Duodenal mucosa (tissue), 2 donors: ENCODE data around the gene KRT15.
A peak's percentile ranks its signal among the peaks of the same experiment; 100 is the strongest.

Source experiments
- H3K27ac ChIP-seq: one replicate; pipeline ENCODE4 v1.7.0; 2013; ENCODE audit warnings: low read depth, low read length
- H3K27me3 ChIP-seq, 2 donors: one replicate each; pipeline ENCODE4 v1.7.0; 2013; ENCODE audit warnings: low read length in 2 of 2, control low read depth in 1 of 2; ENCODE audit not compliant: insufficient read depth in 2 of 2, control insufficient read depth in 1 of 2
- H3K36me3 ChIP-seq, 2 donors: one replicate each; pipeline ENCODE4 v1.7.0; 2013; ENCODE audit warnings: low read length in 2 of 2, control low read depth in 1 of 2; ENCODE audit not compliant: insufficient read depth in 2 of 2, control insufficient read depth in 1 of 2
- H3K4me1 ChIP-seq, 2 donors: one replicate each; pipeline ENCODE4 v1.7.0; 2013; ENCODE audit warnings: low read length in 2 of 2, control low read depth in 1 of 2; ENCODE audit not compliant: insufficient read depth in 2 of 2, control insufficient read depth in 1 of 2
- H3K4me3 ChIP-seq, 2 donors: one replicate each; pipeline ENCODE4 v1.7.0; 2013; ENCODE audit warnings: low read length in 2 of 2, low read depth in 1 of 2
- H3K9ac ChIP-seq, 2 donors: one replicate each; pipeline ENCODE4 v1.7.0; 2013; ENCODE audit warnings: low read length in 2 of 2, low read depth in 1 of 2
- H3K9me3 ChIP-seq, 2 donors: one replicate each; pipeline ENCODE4 v1.7.0; 2013; ENCODE audit warnings: low read length in 2 of 2, control low read depth in 1 of 2; ENCODE audit not compliant: control insufficient read depth in 1 of 2

Gene KRT15

DNA sequence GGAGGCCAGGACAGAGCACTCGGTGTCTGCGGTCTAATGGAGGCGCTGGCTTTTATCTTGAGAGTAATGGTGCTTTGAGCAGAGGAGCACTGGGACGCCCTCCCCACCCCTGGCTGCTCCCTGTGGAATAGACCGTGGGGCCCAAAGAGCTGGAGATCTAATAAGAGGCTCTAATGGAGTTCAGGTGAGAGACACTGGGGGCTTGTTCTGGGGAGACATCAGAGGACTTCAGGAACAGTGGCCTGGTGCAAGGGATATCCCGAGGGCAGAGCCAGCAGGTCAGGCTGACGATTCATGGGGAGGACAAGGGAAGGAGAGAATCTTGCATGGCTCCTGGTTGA is 18.9 kb upstream of the KRT15 start:
- Histone ChIP-seq H3K4me1 (peaks cover 16 to 24% of the 10 kb centered on the region in 2 donors), H3K4me3 (no peak overlapping the region), H3K9me3 (no peaks in the 10 kb centered on the region), H3K36me3 (no peaks in the 10 kb centered on the region), H3K9ac (no peak overlapping the region), H3K27me3 (peaks cover 0 to 3% of the 10 kb centered on the region in 2 donors), H3K27ac (no peak overlapping the region)

DNA sequence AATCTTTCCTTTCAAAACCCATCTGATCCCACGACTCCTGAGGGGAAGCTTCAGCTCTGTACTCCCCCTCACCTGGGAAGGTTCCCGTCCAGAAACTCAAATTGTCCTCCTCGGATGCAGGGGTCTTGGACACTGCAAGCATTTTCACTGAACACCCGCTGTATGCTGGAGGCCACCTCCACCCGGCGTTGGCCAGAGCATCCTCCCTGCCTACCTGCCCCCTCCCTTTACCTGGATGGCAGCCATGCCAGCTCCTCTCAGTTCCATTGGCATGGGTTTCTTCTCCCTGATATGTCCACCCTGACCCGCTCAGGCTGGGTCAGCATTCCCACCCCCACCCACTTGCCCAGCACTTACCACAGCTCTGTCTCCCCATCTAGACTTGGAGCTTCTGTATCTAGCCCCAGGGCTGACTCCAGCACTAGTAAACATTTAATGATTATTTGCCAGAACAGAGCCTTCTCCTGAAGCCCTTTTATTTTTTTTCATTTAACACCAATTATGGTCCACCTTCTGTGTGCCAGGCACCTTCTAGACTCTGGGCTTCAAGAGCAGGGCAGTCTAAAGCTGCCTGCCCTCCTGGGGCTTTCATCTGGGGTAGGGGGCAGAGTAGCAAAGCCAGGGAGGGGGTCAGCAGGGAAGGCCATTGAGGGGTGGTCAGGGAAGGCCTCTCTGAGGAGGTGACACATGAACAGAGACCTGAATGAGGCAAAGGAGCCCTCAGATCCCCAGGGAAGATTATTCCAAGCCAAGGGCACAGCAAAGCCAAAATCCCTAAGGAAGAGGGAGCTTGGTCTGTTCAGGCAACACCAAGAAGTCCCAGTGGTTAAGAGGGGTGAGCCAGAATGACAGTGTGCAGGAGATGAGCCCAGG is 18.3 kb upstream of the KRT15 start:
- Histone ChIP-seq H3K27ac (no peak overlapping the region), H3K9me3 (no peaks in the 10 kb centered on the region), H3K36me3 (no peaks in the 10 kb centered on the region), H3K4me3 (no peak overlapping the region), H3K4me1 (peaks cover 16 to 23% of the 10 kb centered on the region in 2 donors), H3K9ac (no peak overlapping the region), H3K27me3 (peaks cover 0 to 3% of the 10 kb centered on the region in 2 donors)

DNA sequence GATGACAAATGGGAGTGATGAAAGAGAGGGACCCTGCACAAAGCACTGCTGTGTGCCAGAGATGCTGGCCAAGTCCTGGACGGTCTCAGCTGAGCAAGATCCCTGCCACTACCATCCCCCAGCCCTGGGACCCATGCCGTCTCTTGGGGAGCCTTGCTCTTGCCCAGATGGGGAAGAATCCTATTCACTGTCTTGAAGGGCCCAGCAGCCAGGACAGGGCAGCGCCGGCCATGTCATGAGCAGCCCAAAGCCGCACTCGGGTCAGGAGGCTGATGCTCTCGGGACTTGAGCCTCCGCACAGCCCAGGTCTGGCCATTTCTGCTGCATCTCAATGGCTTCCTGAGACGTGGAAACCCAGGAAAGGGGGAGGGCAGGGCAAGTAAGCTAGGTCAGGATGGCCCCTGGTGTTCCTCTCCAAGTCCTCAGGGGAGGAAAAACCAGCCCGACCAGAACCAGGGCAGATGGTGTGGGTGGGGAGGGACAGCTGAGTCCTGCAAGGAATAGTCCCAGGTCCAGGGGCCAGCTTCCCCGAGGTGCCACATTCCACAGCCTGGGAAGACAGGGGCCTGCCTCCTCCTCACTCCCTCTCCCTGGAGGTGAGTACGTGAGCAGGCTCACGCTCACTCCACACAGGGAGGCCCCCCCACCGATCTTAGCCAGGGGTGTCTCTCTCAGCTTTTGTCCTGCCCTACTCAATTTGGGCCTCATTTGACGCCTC is 17.2 kb upstream of the KRT15 start:
- H3K9ac ChIP-seq = no peak overlapping the region
- H3K27ac ChIP-seq = no peak overlapping the region
- H3K4me3 ChIP-seq = no peak overlapping the region
- peaks cover 0 to 3% of the 10 kb centered on the region in 2 donors for H3K27me3 ChIP-seq
- no peaks in the 10 kb centered on the region for H3K36me3 ChIP-seq
- H3K4me1 ChIP-seq = peaks cover 9 to 17% of the 10 kb centered on the region in 2 donors
- no peaks in the 10 kb centered on the region for H3K9me3 ChIP-seq

DNA sequence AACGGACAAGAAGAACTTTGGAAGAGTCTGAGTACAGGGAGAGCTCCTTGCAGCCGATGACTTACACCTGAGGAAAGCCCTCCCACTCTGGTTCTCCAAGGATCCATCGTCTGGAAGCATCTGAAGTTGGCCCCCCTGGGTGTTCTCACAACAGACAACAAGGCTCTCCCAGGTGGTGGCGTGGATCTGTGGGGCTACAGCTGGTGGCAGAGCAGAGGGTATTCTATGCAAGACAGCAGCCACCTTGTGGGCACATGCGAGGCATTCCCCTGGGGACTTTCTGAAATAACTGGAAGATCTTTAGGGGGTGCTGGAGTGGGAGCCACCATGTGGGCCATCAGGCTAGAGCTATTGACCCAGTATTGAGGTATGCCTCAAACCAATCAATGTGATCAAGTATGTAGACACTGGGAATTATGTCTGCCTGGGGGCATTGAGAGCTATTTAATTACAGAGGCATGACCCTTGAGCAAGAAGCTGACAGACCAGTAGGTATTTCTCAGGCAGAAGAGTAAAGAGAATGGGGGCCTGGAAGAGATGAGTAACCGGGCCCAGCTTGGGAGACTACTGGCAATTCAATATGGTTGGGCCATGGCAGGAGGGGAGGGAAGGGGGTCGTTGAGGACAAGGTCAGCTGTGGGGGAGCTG is 16.3 kb upstream of the KRT15 start:
- Histone ChIP-seq H3K4me3 (no peak overlapping the region), H3K4me1 (peaks cover 17 to 18% of the 10 kb centered on the region in 2 donors), H3K27ac (no peak overlapping the region), H3K36me3 (no peaks in the 10 kb centered on the region), H3K9me3 (no peaks in the 10 kb centered on the region), H3K9ac (no peak overlapping the region), H3K27me3 (peaks cover 0 to 3% of the 10 kb centered on the region in 2 donors)

DNA sequence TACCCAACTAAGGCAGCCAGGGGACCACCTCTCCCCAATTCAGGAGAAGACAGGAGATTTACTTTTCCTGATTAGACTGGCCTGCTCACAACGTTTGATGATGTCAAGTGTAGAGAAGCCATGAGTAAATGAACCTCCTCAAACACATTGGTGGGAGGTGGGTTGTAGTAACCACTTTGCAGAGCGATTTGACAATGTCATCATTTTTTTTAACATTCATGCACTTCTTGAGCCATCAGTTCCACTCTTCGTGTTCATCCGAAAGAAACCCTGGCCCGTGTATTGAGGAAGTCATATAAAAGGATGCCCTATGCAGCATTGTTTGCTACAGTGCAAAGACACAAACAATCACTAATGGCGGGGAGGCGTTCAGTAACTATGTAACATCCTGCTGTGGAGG is 14.9 kb upstream of the KRT15 start:
- H3K4me1 ChIP-seq = peaks cover 30% of the 10 kb centered on the region in 2 donors
- no peaks in the 10 kb centered on the region for H3K36me3 ChIP-seq
- H3K9ac ChIP-seq = no peak overlapping the region
- H3K27me3 ChIP-seq = peaks cover 3 to 10% of the 10 kb centered on the region in 2 donors
- H3K27ac ChIP-seq = no peak overlapping the region
- no peaks in the 10 kb centered on the region for H3K9me3 ChIP-seq
- no peak overlapping the region for H3K4me3 ChIP-seq

DNA sequence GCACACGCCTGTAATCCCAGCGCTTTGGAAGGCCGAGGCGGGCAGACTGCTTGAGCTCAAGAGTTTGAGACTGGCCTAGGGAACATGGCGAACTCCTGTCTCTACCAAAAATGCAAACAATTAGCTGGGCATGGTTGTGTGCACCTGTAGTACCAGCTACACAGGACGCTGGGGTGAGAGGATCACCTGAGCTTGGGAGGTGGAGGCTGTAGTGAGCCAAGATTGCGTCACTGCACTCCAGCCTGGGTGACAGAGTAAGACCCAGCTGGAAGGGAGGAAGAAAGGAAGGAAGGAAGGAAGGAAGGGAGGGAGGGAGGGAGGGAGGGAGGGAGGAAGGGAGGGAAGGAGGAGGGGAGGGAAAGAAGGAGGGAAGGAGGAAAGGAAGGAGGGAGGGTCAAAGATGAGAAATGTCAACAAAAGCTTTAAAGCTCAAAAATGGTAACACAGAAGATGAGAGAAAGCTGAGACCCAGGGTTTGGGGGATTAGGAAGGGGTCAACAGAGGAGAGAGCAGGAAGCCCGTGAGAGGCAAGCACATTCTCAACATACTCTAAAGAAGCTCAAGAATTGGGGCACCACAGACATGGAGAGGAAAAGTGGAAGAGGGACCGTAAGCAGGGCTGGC is 14.4 kb upstream of the KRT15 start:
- H3K9ac ChIP-seq = no peak overlapping the region
- no peak overlapping the region for H3K4me3 ChIP-seq
- H3K27me3 ChIP-seq = peaks cover 3 to 15% of the 10 kb centered on the region in 2 donors
- H3K27ac ChIP-seq = no peak overlapping the region
- peaks cover 30% of the 10 kb centered on the region in 2 donors for H3K4me1 ChIP-seq
- no peaks in the 10 kb centered on the region for H3K9me3 ChIP-seq
- H3K36me3 ChIP-seq = no peaks in the 10 kb centered on the region

DNA sequence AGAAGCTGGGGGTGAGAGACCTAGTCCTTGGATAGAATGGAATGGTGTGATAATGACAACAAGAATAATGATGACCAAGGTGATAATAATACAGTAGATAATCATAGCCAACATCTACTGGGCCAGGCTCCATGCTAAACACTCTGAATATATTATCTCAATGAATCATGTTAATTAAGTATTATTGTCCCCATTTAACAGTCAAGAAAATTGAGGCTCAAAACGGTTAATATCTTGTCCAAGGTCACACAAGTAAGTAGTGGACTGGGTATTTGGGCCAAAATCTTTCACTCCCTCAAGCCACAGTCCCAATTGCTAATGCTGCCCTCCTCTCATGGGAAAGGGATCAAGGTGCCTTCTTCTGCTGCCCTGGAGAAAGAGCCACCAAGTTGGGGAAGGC is 13.3 kb upstream of the KRT15 start:
- H3K9ac ChIP-seq = no peak overlapping the region
- H3K4me1 ChIP-seq = peaks cover 30% of the 10 kb centered on the region in 2 donors
- no peaks in the 10 kb centered on the region for H3K36me3 ChIP-seq
- no peaks in the 10 kb centered on the region for H3K9me3 ChIP-seq
- no peak overlapping the region for H3K27ac ChIP-seq
- no peak overlapping the region for H3K4me3 ChIP-seq
- H3K27me3 ChIP-seq = peaks cover 3 to 19% of the 10 kb centered on the region in 2 donors

DNA sequence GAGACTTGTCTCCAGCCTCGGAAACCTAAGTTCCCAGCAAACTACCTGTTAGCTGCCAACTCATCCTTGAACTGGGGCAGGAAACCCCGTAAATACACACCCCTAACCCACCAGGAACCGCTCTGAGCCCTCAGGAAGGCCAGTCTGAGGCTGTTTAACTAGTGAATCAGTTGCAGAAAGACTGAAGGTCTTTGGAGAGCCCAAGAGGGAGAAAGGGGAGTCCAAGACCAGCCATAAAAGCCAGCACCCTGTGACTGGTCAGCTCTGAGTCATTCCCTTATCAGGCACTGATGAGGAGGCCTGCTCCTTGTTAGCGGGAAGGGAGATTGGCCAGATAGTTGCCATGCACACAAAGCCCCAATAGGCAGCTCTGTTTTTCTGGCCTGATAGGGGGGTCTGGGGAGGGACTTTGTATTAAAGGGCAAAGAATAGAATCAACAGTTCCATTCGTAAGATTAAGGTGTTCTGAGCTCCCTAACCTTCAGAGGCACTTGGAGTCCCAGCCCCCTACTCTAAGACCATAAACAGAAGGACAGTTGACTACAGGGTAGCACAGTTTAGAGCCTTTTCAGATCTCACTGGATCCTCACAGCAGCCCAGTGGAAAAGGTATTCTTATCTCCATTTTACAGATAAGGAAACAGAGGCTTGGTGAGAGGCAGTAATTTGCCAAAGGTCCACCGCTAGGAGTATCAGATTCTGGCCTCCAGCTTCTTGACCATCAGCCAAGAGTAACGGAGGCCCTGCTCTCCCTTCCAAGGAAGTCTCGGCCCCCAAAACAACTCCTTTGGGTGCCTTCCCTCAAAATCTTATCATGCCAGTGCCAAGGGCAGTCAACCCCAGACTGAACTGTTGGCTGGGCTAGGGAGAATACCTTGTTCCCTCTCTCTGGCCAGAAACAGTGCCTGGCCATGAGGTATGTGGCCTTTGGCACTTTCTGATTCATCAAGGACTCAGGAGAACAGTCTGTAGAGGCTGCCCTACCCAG is 11.7 kb upstream of the KRT15 start:
- no peaks in the 10 kb centered on the region for H3K36me3 ChIP-seq
- no peaks in the 10 kb centered on the region for H3K9me3 ChIP-seq
- H3K4me1 ChIP-seq = peaks cover 28 to 29% of the 10 kb centered on the region in 2 donors
- H3K27me3 ChIP-seq = peaks cover 3 to 16% of the 10 kb centered on the region in 2 donors
- peak overlapping the region in 1 of 2 donors; percentile 49 for H3K4me3 ChIP-seq
- H3K9ac ChIP-seq = peak overlapping the region; percentile 85 to 90
- peak overlapping the region; percentile 79 for H3K27ac ChIP-seq

DNA sequence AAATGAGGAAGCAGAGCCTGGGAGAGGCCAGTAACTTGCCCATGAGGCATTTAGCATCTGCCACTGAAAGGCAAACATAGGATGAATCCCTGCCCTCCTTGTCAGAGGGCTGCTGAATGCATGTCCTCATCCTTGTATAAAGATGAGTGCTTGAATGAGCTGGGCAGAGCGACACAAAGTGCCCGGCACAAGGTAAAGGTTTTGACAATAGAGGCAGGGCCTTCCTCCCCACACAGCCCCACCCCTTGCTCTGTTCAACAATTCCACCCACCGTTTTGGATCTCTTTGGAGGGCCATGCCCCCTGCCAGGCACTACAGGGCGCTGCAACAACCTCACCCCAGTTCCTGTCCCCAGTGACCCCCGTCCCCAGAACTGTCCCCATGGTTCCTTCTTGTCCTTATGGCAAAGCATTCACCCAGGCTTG is 10.8 kb upstream of the KRT15 start:
- H3K27ac ChIP-seq = peak overlapping the region; percentile 79
- no peaks in the 10 kb centered on the region for H3K9me3 ChIP-seq
- H3K9ac ChIP-seq = peak overlapping the region; percentile 85 to 90
- H3K4me3 ChIP-seq = peak overlapping the region; percentile 23 to 49
- peaks cover 3 to 16% of the 10 kb centered on the region in 2 donors for H3K27me3 ChIP-seq
- peaks cover 1 to 5% of the 10 kb centered on the region in 2 donors for H3K36me3 ChIP-seq
- peaks cover 34 to 36% of the 10 kb centered on the region in 2 donors for H3K4me1 ChIP-seq
